Breast epithelium (tissue), 4 donors: ENCODE data around the gene ATP1B1. TPM values are rescaled to one million over a fixed set of nuclear protein-coding genes. Genes with fewer than 3 reads are reported as not detected.
A peak's percentile ranks its signal among the peaks of the same experiment; 100 is the strongest.

Experiments used
- DNase-seq, 2 donors: peaks; one replicate each; pipeline ENCODE4 v3.0.0-alpha.2; 2019; ENCODE audit warnings: low spot score in 2 of 2
- H3K27ac ChIP-seq, 2 donors: fragments of 200-600 bp; sonication (generic) in 1 of 2; one replicate each; pipeline ENCODE4 v1.5.1; 2016 to 2019; ENCODE audit warnings: mild to moderate bottlenecking in 1 of 2
- H3K27me3 ChIP-seq, 2 donors: fragments of 200-600 bp; sonication (generic) in 1 of 2; one replicate each; pipeline versions ENCODE4 v1.5.1 to v1.6.0; 2017 to 2019; ENCODE audit warnings: control low read depth in 1 of 2, mild to moderate bottlenecking in 1 of 2
- H3K36me3 ChIP-seq: fragments of 200-600 bp; one replicate; pipeline ENCODE4 v1.5.1; 2019
- H3K4me1 ChIP-seq, 2 donors: fragments of 200-600 bp; sonication (generic); one replicate each; pipeline ENCODE4 v1.5.1; 2016 to 2019; ENCODE audit warnings: control low read depth in 1 of 2
- H3K4me3 ChIP-seq, 3 donors: fragments of 200-600 bp; sonication (generic); 1 replicate in 2 of 3; 2 replicates in 1 of 3; pipeline ENCODE4 v1.5.1; 2016 to 2019; ENCODE audit warnings: mild to moderate bottlenecking in 3 of 3, moderate library complexity in 2 of 3
- H3K9me3 ChIP-seq, 2 donors: fragments of 200-600 bp; sonication (generic) in 1 of 2; one replicate each; pipeline ENCODE4 v1.5.1; 2016 to 2019; ENCODE audit warnings: control low read depth in 1 of 2
- POLR2A ChIP-seq: fragments of 450-650 bp; IDR thresholded peaks from one replicate; pipeline ENCODE4 v1.6.1; 2016; ENCODE audit warnings: antibody characterized with exemption, mild to moderate bottlenecking, moderate library complexity
- POLR2AphosphoS5 ChIP-seq, 3 donors: sonication (generic); formaldehyde crosslinking; IDR thresholded peaks; one replicate each; pipeline ENCODE4 v1.6.1; 2017; ENCODE audit warnings: antibody characterized with exemption in 3 of 3
- intact Hi-C: fragments of 100-400 bp; cut with DNase I; formaldehyde crosslinking; loops from one replicate; pipeline ENCODE4 v1.15.1; 2023; ENCODE audit warnings: low total_unique reads
- total RNA-seq, 3 donors: library from RNA; depleted of rRNA; stranded (reverse); fragments of >200 nt; gene quantifications; one replicate each; pipeline ENCODE4 v1.1.0, GENCODE V29; 2016
- TF ChIP-seq, protein P1 (sequence below), 3 donors: fragments of 450-650 bp; IDR thresholded peaks; one replicate each; pipeline ENCODE4 v1.5.1; 2016 to 2017; ENCODE audit warnings: antibody characterized with exemption in 3 of 3, mild to moderate bottlenecking in 3 of 3, moderate library complexity in 3 of 3

ATP1B1 gene
- total RNA-seq, 3 donors from 2014 or later = 21.8 to 173 (median 46.9) TPM

DNA sequence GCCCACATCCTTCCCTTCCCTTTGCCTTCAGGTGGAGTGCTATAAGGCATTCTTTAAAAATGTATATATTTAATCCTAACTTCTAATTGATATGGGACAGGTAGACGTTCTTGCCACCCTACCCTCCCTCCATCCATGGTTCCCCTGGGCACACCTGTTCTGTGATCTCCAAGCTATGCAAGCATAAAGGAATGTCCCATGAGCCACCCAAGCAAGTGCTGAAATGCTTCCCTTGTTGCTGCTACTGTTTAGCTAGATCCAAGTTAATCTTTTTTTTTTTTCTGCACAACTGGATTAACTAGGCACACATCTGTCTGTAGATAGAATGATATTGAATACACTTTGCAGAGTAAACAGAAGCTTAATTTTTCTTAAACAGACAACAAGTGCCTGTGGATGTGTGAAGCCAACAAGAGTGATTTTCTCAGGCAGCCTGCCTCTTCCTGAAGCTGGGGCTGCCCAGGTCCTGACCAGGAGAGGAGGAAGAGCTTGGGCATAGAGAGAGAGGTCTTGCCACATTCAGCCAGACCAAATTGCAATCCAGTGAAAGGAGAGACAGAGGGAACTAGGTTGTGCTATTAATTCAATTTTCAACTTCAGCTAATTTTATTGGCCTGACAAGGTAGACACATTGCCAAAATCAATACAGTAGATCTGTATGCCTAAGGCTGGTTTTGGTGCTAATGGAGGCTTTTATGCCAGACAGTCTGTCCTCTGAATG is 28.2 kb upstream of the ATP1B1 start:
- Histone ChIP-seq H3K27ac (peak overlapping the region in 1 of 2 donors; percentile 41), H3K4me1 (no peaks in the 10 kb centered on the region), H3K36me3 (peaks cover 4% of the 10 kb centered on the region), H3K4me3 (no peak overlapping the region), H3K27me3 (no peaks in the 10 kb centered on the region), H3K9me3 (no peaks in the 10 kb centered on the region)
- TF ChIP-seq, protein P1, sequence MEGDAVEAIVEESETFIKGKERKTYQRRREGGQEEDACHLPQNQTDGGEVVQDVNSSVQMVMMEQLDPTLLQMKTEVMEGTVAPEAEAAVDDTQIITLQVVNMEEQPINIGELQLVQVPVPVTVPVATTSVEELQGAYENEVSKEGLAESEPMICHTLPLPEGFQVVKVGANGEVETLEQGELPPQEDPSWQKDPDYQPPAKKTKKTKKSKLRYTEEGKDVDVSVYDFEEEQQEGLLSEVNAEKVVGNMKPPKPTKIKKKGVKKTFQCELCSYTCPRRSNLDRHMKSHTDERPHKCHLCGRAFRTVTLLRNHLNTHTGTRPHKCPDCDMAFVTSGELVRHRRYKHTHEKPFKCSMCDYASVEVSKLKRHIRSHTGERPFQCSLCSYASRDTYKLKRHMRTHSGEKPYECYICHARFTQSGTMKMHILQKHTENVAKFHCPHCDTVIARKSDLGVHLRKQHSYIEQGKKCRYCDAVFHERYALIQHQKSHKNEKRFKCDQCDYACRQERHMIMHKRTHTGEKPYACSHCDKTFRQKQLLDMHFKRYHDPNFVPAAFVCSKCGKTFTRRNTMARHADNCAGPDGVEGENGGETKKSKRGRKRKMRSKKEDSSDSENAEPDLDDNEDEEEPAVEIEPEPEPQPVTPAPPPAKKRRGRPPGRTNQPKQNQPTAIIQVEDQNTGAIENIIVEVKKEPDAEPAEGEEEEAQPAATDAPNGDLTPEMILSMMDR (IDR thresholded peaks at IDR 0.05) = no peak
- TF ChIP-seq POLR2AphosphoS5 (IDR thresholded peaks at IDR 0.05) (no peak), POLR2A (no peak)
- DNase-seq = no peak
- intact Hi-C loops = no loop called here

DNA sequence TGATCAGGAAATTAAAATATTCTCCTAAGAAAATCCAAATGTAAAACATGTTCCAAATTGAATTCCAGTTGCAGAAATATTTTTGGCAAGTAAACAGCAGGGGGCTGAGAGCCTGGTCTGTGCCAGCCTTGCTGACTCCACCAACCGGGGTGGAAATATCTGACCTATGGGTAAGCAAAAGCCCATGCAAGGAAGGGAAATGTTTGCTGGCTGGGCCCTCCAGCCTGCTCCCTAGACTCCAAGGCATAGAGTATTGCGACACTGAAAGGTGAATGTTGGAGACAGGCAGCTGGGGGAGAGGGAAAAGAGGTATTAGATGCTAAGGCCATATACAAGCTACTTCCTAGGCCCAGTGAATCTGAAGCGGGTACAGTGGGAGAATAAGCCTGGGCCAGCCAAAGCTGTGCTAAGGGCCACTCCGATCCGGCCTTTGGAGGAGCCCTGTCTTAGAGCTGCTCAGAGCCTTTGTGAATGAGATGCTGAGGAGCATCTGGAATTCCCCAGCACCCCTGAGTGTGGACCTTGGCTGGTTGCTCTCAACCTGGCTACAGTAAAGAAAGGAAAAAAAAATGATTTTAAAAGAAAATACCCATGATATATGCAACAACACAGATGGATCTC is 24.9 kb upstream of the ATP1B1 start:
- Histone ChIP-seq H3K27ac (no peak overlapping the region), H3K4me1 (no peaks in the 10 kb centered on the region), H3K27me3 (no peaks in the 10 kb centered on the region), H3K4me3 (no peak overlapping the region), H3K36me3 (no peaks in the 10 kb centered on the region), H3K9me3 (no peaks in the 10 kb centered on the region)
- TF ChIP-seq POLR2A = no peak
- TF ChIP-seq, protein P1 (IDR thresholded peaks at IDR 0.05) = no peak
- TF ChIP-seq POLR2AphosphoS5 (IDR thresholded peaks at IDR 0.05) = no peak
- no peak for DNase-seq
- intact Hi-C loops = no loop called here

DNA sequence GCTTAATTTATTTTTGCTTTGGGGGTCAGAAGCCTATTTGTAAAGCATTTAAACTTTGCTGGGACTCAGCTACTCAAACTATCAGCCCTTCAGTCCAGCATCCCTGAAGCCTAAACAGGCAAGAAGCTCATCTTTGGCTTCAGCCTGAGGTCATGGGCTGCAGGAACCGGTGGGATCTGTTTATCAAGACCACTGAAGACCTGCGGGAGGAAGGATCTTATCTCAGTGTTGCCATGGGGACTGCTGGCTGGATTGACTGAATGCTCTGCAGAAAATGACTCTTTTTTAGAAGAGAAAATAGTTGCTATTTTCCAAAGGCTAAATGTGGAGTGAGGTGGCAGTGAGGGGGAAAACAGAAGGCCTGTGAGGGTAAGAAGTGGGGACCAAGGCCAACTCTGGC is 20.6 kb upstream of the ATP1B1 start:
- no peaks in the 10 kb centered on the region for H3K27me3 ChIP-seq
- no peaks in the 10 kb centered on the region for H3K9me3 ChIP-seq
- TF ChIP-seq, protein P1 (IDR thresholded peaks at IDR 0.05) = no peak
- TF ChIP-seq POLR2AphosphoS5 (IDR thresholded peaks at IDR 0.05) (no peak), POLR2A (no peak)
- no peaks in the 10 kb centered on the region for H3K4me1 ChIP-seq
- no peak overlapping the region for H3K4me3 ChIP-seq
- no peaks in the 10 kb centered on the region for H3K36me3 ChIP-seq
- no peak overlapping the region for H3K27ac ChIP-seq
- intact Hi-C loops = no loop called here
- DNase-seq = no peak

DNA sequence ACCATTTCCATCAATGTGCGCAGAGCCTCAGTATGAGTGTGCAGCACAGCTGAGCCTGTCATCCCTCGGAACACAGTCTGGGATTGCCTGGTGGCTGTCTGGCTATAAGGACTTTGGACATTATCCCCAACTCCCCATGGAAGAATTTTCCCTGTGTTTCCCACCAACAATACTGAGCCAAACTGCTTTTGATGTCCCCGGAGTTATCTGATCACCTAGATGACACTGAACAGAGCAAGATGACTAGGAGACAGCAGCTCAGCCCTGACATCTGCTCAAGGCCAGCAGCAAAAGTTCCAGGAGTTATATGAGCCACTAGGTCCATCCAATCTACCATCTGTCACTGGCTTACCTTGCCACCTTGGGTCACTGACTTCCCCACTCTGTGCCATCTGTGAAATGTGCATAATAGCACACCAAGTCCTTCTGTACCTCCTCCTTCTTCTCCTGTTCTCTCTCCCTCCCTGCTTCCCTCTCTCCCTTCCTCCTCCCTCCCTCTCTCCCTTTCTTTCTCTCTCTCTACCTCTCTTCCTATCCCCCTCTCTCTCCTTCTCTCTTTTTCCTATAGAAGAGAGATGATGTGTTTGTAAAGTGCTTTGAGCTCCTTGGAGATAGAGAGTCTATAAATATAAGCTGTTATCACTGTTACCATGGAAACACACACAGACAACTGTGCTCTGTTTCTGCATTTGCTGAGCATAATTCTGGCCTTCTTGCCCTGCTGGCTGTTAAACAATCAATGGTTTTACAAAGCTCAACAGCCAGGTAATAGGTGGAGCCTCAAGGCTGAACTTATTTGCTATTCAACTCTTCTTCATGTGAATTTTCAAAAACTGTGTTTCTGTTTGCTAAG is 19.7 kb upstream of the ATP1B1 start:
- H3K27ac ChIP-seq = no peak overlapping the region
- intact Hi-C loops = no loop called here

More for the DNA sequence above, 19.7 kb upstream of the ATP1B1 start:
- TF ChIP-seq POLR2AphosphoS5 (IDR thresholded peaks at IDR 0.05) (no peak), POLR2A (no peak)
- TF ChIP-seq, protein P1 (IDR thresholded peaks at IDR 0.05) = no peak
- Histone ChIP-seq H3K4me1 (no peaks in the 10 kb centered on the region), H3K36me3 (no peaks in the 10 kb centered on the region), H3K4me3 (no peak overlapping the region), H3K27me3 (no peaks in the 10 kb centered on the region), H3K9me3 (no peaks in the 10 kb centered on the region)
- no peak for DNase-seq
